Panc1 (cell line): Measurements from ENCODE around the gene NIPA2. TPM values are rescaled to one million over a fixed set of nuclear protein-coding genes. Genes with fewer than 3 reads are reported as not detected.

ENCODE experiments used
- ATAC-seq: fragments of 200-7000 bp; cut with Tn5 transposase; 2 replicates; pipeline ENCODE4 v1.9.1; 2020; ENCODE audit warnings: mild to moderate bottlenecking, moderate library complexity
- BruUV-seq: library from RNA; stranded (reverse); fragments of 400-500 nt; replicated peaks from 2 replicates; lab custom pipeline; 2021; lab: Mats Ljungman, UMichigan
- CTCF ChIA-PET: fragments of 300-600 bp; sonication (Branson Sonifier 250); formaldehyde crosslinking; loops from one replicate; lab custom pipeline; 2022; ENCODE audit warnings: antibody characterized with exemption; lab: Charles Lee
- POLR2A ChIA-PET: fragments of 300-600 bp; sonication (Branson Sonifier 250); formaldehyde crosslinking; loops from one replicate; lab custom pipeline; 2022; ENCODE audit warnings: antibody characterized with exemption; lab: Charles Lee
- DNase-seq: peaks from one replicate; pipeline ENCODE4 v3.0.0-alpha.2; 2010; ENCODE audit warnings: low read depth, low spot score
- H3K27ac ChIP-seq: 2 replicates; pipeline ENCODE4 v1.5.1; 2011; ENCODE audit warnings: mild to moderate bottlenecking, low read length, inconsistent platforms
- H3K27me3 ChIP-seq: fragments of 200-500 bp; sonication (Bioruptor generic); 2 replicates; pipeline ENCODE4 v1.6.0; 2014; ENCODE audit warnings: low read length, inconsistent platforms; ENCODE audit not compliant: control insufficient read depth, insufficient read depth
- H3K36me3 ChIP-seq: fragments of 200-500 bp; sonication (Bioruptor generic); 2 replicates; pipeline ENCODE4 v1.5.1; 2014; ENCODE audit warnings: inconsistent platforms, mild to moderate bottlenecking, low read length, moderate library complexity; ENCODE audit not compliant: control insufficient read depth, insufficient read depth
- H3K4me1 ChIP-seq: 2 replicates; pipeline ENCODE4 v1.5.1; 2011; ENCODE audit warnings: inconsistent platforms, mild to moderate bottlenecking, low read length, moderate library complexity; ENCODE audit not compliant: control insufficient read depth, insufficient read depth
- H3K4me3 ChIP-seq, 2 experiments: 2 replicates each; pipeline ENCODE4 v1.5.1; 2011 to 2012; ENCODE audit warnings: low read depth in 2 of 2, low read length in 2 of 2, mild to moderate bottlenecking in 2 of 2, inconsistent platforms in 1 of 2, moderate library complexity in 1 of 2
- H3K9me3 ChIP-seq: fragments of 200-500 bp; sonication (Bioruptor generic); 2 replicates; pipeline ENCODE4 v1.5.1; 2014; ENCODE audit warnings: low read depth, mild to moderate bottlenecking, inconsistent platforms, low read length, moderate library complexity; ENCODE audit not compliant: control insufficient read depth, insufficient read depth
- POLR2AphosphoS5 ChIP-seq: IDR thresholded peaks from 2 replicates; pipeline ENCODE4 v1.6.1; 2012; ENCODE audit warnings: mild to moderate bottlenecking, low read depth, low read length, moderate library complexity
- SIN3A ChIP-seq: IDR thresholded peaks from 2 replicates; pipeline ENCODE4 v1.6.1; 2012; ENCODE audit warnings: low read depth, mild to moderate bottlenecking, low read length, moderate library complexity, borderline replicate concordance; ENCODE audit not compliant: insufficient read depth
- TCF7L2 ChIP-seq: IDR thresholded peaks from 2 replicates; pipeline ENCODE4 v1.6.1; 2011; ENCODE audit warnings: mild to moderate bottlenecking, low read depth, low read length, inconsistent platforms
- in situ Hi-C: cut with HindIII; loops from 2 replicates; pipeline ENCODE4 v1.10.0; 2016; ENCODE audit warnings: low sequenced_read_pairs, low pct_unique_long_range_greater_than_20kb
- intact Hi-C: fragments of 100-400 bp; cut with micrococcal nuclease; formaldehyde crosslinking; loops from one replicate; pipeline ENCODE4 v1.10.0; 2022; ENCODE audit not compliant: unreplicated experiment
- total RNA-seq: library from RNA; stranded (reverse); gene quantifications from one replicate; pipeline ENCODE4 v1.2.1, GENCODE V29; 2021; ENCODE audit not compliant: unreplicated experiment
- TF ChIP-seq, protein P1 (sequence below): fragments of 450-650 bp; IDR thresholded peaks from 2 replicates; pipeline ENCODE4 v1.5.1; 2017; ENCODE audit warnings: mild to moderate bottlenecking
- TF ChIP-seq, protein P2 (sequence below), 2 experiments: IDR thresholded peaks; 2 replicates each; pipeline ENCODE4 v1.6.1; 2011 to 2012; ENCODE audit warnings: low read depth in 2 of 2, control low read depth in 1 of 2, low read length in 1 of 2, mild to moderate bottlenecking in 1 of 2, moderate library complexity in 1 of 2; ENCODE audit not compliant: insufficient read depth in 1 of 2

Gene NIPA2
- total RNA-seq, 1 experiment from 2014 or later, result 94.8 TPM

- ChIA-PET CTCF (no interaction called here), POLR2A (no interaction called here)
- Histone ChIP-seq H3K27ac (no peak overlapping the region), H3K4me3 (no peak overlapping the region), H3K27me3 (no peaks in the 10 kb centered on the region), H3K9me3 (no peaks in the 10 kb centered on the region), H3K4me1 (peaks cover 7% of the 10 kb centered on the region; the same call in 1 of the 2 replicates), H3K36me3 (no peaks in the 10 kb centered on the region)
- no peak for DNase-seq
- BruUV-seq, result no TSS peak
- in situ Hi-C loops (no loop called here), intact Hi-C loops (no loop called here)
- no peak for ATAC-seq
- TF ChIP-seq SIN3A (no peak), POLR2AphosphoS5 (no peak), TCF7L2 (no peak)
- TF ChIP-seq, protein P1, sequence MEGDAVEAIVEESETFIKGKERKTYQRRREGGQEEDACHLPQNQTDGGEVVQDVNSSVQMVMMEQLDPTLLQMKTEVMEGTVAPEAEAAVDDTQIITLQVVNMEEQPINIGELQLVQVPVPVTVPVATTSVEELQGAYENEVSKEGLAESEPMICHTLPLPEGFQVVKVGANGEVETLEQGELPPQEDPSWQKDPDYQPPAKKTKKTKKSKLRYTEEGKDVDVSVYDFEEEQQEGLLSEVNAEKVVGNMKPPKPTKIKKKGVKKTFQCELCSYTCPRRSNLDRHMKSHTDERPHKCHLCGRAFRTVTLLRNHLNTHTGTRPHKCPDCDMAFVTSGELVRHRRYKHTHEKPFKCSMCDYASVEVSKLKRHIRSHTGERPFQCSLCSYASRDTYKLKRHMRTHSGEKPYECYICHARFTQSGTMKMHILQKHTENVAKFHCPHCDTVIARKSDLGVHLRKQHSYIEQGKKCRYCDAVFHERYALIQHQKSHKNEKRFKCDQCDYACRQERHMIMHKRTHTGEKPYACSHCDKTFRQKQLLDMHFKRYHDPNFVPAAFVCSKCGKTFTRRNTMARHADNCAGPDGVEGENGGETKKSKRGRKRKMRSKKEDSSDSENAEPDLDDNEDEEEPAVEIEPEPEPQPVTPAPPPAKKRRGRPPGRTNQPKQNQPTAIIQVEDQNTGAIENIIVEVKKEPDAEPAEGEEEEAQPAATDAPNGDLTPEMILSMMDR, result no peak
These were observed 30.2 kb upstream of the NIPA2 start for GRCh38 chr15:22808240-22808639.

GRCh38 chr15:22808761-22809280 lies 29.6 kb upstream of the NIPA2 start:
- intact Hi-C loops (no loop called here), in situ Hi-C loops (no loop called here)
- Histone ChIP-seq H3K27ac (no peak overlapping the region), H3K4me1 (peaks cover 7% of the 10 kb centered on the region; the same call in 1 of the 2 replicates), H3K27me3 (no peaks in the 10 kb centered on the region), H3K4me3 (no peak overlapping the region), H3K9me3 (no peaks in the 10 kb centered on the region), H3K36me3 (no peaks in the 10 kb centered on the region)
- ATAC-seq (no peak), DNase-seq (no peak)
- TF ChIP-seq POLR2AphosphoS5, result no peak
- TF ChIP-seq, protein P2, sequence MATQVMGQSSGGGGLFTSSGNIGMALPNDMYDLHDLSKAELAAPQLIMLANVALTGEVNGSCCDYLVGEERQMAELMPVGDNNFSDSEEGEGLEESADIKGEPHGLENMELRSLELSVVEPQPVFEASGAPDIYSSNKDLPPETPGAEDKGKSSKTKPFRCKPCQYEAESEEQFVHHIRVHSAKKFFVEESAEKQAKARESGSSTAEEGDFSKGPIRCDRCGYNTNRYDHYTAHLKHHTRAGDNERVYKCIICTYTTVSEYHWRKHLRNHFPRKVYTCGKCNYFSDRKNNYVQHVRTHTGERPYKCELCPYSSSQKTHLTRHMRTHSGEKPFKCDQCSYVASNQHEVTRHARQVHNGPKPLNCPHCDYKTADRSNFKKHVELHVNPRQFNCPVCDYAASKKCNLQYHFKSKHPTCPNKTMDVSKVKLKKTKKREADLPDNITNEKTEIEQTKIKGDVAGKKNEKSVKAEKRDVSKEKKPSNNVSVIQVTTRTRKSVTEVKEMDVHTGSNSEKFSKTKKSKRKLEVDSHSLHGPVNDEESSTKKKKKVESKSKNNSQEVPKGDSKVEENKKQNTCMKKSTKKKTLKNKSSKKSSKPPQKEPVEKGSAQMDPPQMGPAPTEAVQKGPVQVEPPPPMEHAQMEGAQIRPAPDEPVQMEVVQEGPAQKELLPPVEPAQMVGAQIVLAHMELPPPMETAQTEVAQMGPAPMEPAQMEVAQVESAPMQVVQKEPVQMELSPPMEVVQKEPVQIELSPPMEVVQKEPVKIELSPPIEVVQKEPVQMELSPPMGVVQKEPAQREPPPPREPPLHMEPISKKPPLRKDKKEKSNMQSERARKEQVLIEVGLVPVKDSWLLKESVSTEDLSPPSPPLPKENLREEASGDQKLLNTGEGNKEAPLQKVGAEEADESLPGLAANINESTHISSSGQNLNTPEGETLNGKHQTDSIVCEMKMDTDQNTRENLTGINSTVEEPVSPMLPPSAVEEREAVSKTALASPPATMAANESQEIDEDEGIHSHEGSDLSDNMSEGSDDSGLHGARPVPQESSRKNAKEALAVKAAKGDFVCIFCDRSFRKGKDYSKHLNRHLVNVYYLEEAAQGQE (IDR thresholded peaks at IDR 0.05; ENCODE audit: insufficient read depth in 1 of 2, low read depth in 2 of 2, low read length in 1 of 2), result no peak
- no peak for TF ChIP-seq SIN3A
- TF ChIP-seq, protein P1, result no peak
- TF ChIP-seq TCF7L2, result no peak
- POLR2A ChIA-PET, result no interaction called here
- BruUV-seq, result no TSS peak
- CTCF ChIA-PET, result no interaction called here
